GM18517 (cell line): ENCODE results near the gene TTC28.

ENCODE experiments used
- ATAC-seq: cut with Tn5 transposase; IDR thresholded peaks from one replicate; pipeline ENCODE4 v1.9.1; 2021; ENCODE audit warnings: mild to moderate bottlenecking, moderate library complexity; ENCODE audit not compliant: unreplicated experiment

TTC28 gene

DNA sequence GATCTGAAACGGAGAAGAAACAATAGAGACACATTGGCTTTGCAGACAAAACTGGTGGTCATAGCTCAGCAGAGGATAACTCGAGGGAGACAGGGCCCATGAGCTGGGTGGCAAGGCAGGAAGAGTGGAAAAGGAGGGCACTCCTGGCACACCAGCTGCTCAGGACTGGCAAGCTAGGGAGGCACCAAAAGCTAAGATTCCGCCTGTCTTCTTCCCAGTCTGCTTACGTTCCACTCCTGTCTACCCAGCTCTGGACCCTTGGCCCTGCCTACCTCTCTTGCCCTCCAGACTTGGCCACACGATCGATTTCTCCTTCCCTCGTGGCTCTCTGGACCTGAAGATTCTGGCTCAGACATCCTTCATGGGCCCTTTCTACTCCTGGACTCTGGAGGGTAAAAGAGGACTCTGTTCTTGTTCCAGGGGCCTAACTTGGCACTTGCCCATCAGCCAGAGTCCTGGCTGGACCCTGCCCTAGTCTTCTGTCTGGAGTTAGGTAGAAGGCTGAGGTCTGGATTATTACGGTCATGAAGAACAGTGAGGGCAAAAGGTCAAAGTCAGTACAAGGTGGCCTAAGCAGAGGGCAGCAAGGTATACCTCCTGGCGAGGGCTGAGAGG lies 645.4 kb downstream of the TTC28 start:
- no peak for ATAC-seq

DNA sequence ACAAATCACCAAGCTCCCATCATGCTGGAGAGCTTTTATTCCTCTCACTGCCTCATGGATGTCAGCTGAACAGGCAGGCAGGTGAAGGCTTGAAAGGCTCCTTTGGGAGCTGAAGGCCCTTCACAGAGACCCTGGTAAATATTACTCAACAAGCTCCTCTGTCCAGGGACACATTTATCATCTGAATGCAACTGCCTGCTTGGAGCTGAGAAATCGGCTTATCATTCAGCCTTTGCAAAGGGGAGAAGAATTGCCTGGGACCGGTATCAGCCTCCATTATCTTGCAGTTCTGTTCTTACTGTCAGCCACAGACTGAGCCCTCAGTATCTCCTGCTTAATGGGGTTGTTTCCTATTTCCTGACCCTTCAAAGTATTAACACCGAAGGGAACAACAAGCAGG lies 646.8 kb downstream of the TTC28 start:
- ATAC-seq: no peak

GRCh38 chr22:28031383-28031922 lies 648.2 kb downstream of the TTC28 start:
- no peak for ATAC-seq

DNA sequence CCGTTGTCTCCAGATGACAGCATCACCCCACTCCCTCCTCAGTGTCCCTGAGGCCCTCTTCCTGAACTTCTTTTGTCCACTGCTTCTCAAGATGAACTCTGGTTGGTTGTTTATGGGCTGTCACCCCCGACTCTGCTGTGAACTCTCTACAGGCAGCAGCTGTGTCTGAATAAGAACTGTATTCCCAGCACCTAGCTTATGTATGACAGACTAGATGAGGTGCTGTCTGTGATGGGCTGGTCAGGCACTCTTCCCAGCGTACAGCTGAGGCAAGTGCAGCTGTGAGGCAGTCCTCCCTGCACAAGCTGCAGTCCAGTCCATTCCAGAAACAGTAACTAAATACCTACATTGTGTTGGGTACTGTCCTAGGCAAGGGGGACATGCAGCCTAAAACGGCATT lies 649.2 kb downstream of the TTC28 start:
- no peak for ATAC-seq

DNA sequence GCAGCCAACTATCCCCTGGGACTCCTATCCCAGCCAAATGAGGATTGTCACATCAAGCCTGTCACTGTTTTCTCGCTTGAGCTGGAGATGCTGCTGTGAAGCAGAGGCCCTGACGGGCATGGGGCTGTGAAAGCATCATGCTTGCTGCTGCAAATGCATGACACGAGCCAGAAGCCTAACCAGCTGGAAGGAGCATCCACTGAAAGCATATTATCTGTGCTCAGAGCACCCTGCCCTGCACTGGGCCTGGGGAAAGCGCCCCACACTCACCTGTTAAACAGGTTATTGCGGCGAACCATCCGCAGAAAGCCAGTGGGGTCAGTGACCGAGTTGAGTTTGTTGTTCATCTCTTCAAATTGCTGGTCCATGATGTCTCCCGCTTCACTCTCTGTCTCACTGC lies 649.7 kb downstream of the TTC28 start:
- ATAC-seq: no peak

GRCh38 chr22:28029201-28029948 lies 650.3 kb downstream of the TTC28 start:
- ATAC-seq: no peak

GRCh38 chr22:28027453-28028448 lies 651.9 kb downstream of the TTC28 start:
- ATAC-seq: no peak

- ATAC-seq: no peak
Observed at GRCh38 chr22:28025866-28026575, 653.6 kb downstream of the TTC28 start.

DNA sequence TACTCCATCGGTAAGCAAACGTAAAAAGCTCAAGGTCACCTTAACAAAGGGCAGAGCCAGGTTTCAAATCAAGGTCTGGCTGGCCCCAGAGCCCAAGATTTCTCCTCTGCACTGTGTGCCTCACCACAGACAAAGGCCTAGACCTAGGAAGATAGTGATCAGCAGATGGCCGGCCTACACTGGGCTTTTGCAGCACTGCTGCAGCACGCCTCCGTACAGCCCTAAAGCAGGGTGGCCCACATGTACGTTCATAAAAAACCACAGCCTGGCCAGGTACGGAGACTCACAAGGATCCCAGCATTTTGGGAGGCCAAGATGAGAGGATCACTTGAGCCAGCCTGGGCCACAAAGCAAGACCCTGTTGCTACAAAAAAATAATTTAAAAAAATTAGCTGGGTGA lies 654.3 kb downstream of the TTC28 start:
- no peak for ATAC-seq

- no peak for ATAC-seq
Observed at GRCh38 chr22:28024422-28024888, 655.2 kb downstream of the TTC28 start.

DNA sequence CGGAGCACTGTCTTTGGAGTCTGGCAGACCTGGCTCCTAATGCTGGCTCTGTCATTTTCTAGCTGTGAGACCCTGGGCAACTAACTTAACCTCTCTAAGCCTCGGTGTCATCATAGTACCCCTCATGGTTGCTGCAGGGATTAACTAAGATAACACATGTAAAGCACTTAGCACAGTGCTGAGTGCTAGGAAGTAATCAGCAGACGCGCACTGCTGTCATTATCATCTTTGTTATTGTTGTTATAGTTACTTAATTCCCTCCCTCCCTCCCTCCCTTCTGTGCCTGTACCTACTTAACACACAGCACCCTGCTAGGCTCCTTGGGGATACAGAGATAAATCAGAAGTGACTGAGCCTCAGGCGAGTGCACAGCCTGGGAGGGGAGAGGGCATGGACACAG lies 655.9 kb downstream of the TTC28 start:
- no peak for ATAC-seq

DNA sequence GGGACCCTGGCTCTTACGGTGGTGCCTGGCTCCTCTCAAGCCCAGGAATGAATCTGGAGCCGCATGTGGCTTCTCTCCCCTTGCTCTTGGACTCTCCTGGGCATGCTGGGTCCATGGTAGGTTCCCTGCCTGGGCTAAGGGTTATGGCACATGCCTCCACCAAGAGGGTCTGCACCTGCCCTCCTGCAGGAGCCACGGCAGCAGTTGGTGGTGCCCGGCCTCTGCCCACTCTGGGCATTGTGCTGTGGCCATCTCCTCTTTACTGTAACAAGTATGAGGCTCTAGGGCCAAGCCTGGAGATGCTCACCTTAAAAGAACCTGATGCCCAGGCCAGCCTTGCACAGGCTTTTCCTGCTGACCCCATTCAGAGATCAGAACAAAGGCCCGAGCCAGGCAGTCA lies 656.6 kb downstream of the TTC28 start:
- ATAC-seq: no peak

- ATAC-seq: no peak
Observed at GRCh38 chr22:28021998-28022660, 657.5 kb downstream of the TTC28 start.

DNA sequence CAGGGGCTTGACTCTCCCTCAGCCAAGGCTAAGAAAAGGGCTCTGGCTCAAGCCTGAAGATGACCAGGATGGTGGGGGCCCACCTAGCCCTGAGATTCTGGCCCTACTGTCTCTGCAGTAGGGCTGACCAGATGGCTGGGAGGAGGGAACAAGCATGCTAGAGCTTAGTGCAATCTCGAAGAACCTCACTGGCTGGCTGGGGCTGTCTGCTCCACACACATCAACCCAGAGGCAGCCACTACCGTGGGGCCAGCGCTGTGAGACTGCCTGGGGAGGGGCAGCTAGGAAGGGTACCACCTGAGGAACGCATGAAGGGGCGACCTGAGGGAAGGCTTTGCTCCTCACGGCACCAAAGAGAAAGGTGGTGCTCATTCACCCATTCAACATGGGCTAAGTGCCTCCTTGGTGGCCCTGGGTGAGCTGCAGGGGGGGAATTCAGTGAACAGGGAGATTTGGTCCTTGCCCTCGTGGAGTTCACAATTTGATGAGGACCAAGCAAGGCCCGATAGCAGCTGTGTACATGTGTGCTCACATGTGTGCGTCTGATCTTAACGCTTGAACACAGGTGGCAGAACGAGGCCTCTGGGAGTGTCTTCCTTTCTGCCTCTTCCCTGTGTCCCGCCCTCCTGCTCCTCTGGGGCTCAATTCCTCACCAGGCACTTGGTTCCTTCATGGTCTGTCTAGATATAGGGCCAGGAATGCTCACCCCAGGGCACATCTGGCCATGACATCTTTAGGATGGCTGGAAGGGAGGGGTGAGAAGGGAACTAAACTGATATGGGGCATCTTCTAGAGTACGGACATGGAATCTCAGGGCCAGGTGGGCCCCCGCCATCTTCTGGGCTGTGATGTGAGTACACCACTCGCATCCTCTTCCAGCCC lies 658.3 kb downstream of the TTC28 start:
- ATAC-seq: no peak

GRCh38 chr22:28019881-28020861 lies 659.5 kb downstream of the TTC28 start:
- no peak for ATAC-seq

- no peak for ATAC-seq
Observed at GRCh38 chr22:28019360-28019759, 660.3 kb downstream of the TTC28 start.

DNA sequence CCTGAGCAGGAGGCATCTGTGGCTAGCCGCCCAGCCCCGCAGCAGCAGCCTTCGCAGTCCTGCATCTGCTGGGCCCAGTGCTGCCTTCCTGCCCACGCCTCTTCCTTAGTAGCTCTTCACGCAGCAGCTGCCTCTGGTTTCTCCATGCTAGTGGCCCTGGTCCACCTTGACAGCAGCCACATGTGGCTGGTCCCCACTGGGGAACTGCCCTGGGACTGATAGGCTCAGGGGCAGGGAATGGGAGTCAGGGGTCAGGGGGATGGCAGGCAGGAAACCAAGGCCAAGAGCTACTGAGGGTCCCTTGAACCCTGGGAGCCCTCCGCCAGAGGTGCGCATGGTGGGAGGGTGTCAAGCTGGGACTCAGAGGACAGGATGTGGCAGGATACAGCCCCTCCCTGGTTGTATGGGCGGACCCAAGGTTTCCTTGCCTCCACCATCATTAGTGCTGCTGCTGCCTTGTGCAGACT lies 661.1 kb downstream of the TTC28 start:
- no peak for ATAC-seq

GRCh38 chr22:28017859-28018258 lies 661.8 kb downstream of the TTC28 start:
- no peak for ATAC-seq
